EH (cell line): ENCODE data around the gene ENPP3.

Experiments used
- DNase-seq: peaks from one replicate; pipeline ENCODE4 v3.0.0-alpha.2; 2015; ENCODE audit warnings: low read depth

ENPP3 gene

DNA sequence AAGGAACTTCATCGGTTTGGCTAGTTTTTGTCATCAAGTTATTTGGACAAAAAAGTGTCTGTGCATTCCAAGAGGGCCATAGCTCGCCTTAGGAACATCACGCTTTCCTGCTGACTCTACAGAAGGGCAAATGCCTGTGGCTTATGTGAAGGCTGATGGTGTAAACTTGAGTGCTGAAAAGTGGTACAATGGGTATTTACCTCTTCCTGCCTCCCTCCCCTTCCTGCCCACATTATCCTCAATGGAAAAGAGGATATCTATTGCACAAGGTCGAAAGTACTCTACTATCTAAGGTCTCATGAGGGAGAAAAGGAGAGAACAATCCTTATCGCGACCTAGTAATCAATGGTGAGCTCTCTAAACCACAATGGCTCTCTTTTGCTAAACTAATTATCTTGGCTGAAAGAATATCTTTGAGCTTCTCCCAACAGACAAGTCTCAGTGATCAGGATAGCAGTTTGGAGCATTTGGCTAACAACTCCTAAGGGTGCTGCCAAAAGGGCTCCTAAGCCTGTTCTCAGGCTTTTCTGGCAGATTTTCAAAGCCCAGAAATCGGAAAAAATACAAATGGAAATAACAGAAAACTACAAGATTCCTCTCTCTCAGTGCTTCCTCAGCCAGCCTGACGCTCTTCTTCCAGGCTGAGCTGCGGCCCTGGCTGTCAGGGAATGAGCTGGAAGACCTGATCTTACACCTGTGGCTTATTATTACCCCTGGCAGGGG is 128.1 kb downstream of the ENPP3 start:
- DNase-seq = peak; percentile 92

DNA sequence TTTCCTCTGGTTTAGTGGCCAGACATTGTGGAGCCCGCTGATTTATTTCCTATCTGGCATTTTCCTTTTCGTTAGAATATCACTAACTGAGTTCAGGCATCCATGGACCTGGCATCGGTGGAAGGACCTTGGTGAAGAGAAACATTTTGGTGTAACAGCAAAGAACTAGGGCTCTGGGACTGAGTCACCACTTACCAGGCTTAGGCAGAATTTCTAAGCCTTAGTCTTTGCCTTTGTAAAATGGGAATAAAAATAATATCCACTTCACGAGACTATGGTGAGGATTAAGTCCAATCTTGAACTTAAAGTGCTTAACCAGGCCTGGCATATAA is 128.7 kb downstream of the ENPP3 start:
- no peak for DNase-seq

DNA sequence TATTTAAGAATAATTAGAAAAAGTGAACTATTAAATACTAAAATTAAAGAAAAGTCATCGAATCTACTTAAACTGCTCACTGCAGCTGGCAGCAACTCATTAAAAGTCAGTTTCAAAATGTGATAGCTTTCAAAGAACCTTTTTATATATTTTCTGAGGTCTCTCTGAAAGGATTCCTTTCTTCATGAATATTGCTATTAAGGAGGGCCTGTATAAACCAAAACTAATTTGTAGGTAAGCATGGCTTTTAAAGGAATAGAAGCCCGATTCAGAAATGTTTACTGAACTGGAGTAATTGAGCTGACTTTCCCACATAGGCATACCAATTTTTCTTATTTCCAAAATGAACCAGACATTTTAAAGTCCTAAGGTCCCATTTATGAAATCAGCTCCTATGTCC is 129.5 kb downstream of the ENPP3 start:
- no peak for DNase-seq

DNA sequence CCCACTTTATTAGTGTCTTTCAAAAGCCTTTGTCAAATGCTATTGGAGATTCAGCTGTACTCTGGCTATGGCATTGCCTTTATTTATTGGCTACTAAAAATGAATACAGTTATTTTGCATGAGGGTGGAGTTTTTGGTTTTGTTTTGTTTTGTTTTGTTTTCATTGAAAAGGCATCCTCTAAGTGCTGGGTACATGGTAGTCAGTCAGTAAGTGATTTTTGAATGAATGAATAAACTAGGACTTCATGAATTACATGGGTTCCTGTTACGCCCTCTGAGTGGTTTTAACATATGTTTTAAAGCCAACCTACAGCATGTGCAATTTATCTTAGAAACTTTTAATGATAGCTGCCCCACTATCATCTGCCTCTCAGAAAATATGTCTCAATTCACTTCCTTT is 131.9 kb downstream of the ENPP3 start:
- DNase-seq = no peak

DNA sequence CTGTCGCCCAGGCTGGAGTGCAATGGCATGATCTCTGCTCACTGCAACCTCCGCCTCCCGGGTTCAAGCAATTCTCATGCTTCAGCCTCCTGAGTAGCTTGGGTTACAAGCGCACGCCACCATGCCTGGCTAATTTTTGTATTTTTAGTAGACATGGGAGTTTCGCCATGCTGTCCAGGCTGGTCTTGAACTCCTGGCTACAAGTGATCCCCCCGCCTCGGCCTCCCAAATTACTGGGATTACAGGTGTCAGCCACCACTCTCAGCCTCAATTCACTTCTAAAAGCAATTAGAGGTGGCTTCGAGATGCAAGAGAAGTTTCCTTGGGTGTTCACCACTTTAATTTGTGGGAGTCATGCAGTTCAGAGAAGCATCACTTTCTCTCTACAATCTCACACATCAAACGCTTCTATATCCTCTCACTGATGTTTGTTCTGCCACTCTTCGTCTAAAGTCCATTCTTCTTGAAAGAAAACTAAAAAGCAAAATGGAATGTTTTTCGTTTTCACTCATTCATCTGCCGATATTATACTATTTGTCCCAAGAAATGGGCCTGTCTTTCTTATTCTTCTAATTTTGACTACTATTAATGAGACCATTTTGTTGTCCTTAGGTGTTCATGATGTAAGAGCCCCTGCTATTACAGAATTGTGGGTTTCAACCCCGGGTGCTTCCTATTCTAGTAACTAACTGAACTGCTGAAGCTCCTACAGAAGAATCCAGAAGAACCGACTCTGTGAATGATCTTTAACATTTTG is 132.5 kb downstream of the ENPP3 start:
- no peak for DNase-seq

DNA sequence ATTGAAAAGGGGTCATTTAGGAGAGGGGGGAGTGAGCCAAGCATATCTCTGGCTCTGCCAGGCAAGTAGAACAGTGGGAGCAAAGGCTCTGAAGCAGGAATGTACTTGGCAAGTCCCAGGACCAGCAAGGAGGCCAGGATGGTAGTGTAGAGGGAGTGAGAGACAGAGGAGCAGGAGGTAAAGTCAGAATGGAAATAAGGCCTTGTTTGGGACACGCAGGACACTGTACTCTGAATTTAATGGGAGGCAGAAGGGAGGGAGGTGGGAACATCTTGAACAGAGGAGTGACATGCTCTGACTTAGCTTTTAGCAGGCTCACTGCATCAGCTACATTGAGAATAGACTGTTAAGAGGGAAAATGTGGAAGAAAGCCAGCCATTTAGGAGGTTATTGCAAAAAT is 133.7 kb downstream of the ENPP3 start:
- no peak for DNase-seq

DNA sequence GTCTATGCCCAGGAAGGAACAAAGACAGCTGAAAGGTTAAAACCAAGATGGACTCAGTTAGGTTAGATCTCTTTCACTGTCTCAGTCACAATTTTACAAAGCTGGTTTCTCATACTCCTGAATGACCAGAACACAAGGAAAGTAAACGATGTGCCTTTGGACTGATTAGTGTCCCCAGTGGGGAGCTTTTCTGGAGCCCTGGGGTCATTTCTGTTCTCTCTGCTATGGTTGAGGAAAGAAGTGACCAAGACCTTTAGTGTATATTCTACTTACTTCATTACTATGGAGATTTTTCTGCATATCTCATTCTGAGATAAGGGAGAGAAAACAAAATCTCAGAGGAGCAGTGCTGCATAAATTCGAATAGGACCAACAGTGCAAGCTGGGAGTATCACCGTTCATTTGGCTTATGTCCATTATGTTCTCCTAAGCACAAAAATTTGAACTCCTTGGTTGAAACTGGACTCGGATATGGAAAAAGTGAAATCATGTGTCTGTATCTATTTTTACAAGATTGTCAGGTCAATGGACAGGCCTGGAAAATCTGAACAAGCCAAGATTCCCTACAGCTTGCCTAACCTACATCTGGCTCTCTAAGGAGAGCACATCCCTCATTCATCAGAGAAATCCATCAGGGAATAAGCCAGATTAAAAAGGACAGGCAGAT is 136.3 kb downstream of the ENPP3 start:
- DNase-seq = no peak

DNA sequence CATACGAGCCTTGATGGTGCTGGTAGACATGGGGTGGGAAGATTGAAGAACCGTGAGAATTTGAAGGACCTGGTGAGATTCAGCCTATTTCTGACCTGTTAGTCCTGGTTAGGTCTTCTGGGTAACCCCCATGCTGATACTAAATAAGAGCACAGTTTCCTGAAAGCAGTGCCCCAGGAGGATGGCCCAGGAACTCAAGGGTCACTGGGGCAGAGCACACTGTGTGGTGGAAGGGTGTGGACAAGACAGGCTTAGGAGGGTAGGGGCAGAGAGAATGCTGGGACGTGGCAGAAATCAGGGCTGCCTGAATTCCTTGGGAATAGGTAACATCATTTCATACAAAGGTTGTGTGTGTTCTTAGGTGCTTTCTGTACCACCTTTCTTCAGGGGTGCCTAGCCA is 138.8 kb downstream of the ENPP3 start:
- DNase-seq = no peak

DNA sequence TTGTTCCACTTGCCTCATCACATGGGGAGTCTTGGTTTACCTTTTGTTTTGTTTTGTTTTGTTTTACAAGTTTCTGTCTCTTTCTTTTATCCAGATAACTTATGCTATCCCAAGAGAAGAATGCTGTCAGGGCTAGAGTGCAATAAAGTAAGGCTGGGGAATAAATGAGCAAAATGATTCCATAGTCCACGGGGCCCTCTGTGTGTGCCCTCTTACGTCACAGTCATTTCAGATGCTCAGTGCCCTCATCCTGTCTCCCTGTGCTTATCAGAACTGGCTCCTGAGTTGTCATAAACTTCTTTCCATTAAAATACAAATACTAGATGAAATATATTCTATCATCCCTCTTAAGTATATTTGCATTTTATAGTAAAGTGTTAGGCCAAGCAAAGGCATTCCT is 139.9 kb downstream of the ENPP3 start:
- DNase-seq = no peak

DNA sequence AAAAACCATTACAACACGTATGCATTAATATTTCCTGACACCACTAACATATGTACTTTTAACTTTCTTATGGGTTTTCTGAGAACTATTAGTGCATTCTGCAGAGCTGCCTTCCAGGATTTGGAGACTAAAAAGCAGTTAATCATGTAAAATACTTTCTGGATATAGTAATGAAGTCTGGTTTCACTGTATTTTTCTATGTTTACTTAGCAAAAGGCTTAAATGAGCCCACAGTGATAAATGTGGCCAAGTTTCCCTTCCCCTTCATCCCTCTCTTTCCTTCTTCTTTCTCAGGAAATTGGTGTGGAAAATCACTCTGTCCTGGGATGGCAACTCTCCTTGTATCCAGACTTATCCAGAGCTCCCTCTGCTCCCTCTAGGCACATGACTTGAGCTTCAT is 141.1 kb downstream of the ENPP3 start:
- peak; percentile 36 for DNase-seq

DNA sequence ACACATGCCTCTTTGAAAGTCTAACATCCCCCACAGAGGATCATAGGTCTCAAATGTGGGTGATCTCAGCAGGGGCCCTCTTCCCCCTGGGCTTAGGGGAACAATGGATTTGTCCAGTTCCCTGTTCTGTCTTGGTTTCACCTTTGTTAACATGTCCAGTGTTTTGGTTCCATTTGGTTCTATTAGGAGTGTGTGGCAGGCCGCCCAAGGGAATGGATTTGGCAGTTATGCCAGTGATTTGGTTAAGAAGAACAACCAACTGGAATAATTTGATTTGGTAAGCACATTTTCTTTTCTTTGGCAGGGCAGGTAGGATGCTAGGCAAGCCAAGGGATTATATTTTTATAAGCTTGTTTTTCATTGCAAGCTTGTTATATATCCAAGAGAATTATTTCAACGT is 142.2 kb downstream of the ENPP3 start:
- no peak for DNase-seq

DNA sequence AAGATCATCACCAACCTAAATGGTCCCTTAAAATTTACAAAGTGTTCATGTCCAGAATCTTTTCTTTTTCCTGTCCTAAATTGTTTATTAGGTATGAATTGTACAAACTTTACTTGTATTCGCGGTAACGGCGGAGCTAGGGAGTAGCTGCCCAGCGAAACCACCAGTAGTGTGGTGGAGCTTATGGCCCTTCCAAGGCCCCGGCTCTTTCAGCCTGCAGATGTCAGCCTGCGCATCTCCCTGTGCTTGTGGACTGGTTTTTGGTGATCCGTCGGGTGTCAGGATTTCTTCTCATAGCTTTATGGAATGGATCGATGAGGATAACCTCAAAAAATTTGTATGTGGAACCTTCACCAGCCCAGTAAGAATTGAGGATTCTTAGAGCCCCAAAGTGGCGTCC is 143.5 kb downstream of the ENPP3 start:
- no peak for DNase-seq

DNA sequence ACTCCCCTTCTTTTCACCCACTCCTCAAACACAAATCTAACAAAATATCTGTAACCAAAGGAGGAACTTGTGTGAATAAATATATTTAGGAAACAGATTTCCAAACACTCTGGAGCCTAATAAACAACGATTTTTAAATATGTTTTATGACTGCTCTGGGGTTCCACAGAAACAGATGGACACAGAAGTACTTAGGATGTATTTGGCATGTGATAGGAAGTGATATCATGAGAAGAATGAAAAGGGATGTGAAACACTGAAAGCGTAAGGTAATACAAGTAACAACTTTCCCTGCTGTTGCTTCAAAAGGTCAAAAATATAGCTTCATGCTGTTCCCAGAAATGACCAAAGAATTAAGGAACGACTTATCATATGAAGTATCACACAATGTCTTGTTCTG is 144.6 kb downstream of the ENPP3 start:
- no peak for DNase-seq

DNA sequence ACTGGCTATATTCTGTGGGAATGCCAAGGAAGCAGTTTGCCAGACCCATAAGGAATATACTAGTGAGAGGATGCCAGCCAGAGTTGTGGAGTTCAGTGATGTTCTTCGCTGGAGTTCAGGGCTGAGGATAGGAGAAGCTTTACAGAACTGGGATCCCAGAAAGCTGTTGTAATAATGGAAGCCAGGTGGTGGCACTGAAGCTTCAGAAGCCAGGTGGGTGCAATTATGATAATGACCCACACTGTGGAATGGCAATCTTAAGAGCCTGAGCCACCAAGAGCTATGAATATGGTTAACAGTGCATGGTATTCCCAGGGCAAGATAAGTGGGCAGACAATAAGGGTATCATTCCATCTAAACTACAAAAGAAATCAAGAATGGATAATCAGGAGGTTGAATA is 145.7 kb downstream of the ENPP3 start:
- no peak for DNase-seq

DNA sequence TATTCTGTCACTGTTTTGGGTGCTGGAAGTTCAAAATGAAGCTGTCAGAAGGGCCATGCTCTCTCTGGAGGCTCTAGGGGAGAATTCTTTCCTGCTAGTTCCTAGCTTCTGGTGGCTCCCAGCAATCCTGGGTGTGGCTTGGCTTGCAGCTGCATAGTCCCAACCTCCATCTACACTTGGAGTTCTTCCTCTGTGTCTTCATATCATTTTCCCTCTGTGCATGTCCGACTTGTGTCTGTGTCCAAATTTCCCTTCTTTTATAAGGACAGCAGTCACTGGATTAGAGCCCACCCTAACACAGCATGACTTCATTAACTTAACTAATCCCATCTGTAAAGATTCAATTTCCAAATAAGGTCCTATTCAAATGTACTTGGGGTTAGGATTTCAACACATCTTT is 147.5 kb downstream of the ENPP3 start:
- DNase-seq = peak; percentile 40

DNA sequence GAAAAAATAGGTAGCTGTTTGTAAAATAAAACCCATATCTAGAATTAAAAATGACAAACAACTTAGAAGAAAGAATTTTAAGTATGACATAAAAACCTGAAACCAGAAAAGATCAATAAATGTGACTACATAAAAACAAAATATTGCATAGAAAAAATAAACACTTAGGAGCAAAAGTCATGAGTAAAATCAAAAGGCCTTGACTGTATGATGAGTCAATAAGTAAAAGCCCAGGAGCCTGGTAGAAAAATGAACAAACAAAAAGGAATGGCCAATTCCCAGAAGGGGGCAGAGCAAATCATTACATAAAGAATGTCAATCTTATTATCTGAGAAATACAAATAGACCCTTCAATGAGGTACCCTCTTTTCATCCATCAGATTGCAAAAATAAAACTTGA is 150.0 kb downstream of the ENPP3 start:
- peak; percentile 35 for DNase-seq

DNA sequence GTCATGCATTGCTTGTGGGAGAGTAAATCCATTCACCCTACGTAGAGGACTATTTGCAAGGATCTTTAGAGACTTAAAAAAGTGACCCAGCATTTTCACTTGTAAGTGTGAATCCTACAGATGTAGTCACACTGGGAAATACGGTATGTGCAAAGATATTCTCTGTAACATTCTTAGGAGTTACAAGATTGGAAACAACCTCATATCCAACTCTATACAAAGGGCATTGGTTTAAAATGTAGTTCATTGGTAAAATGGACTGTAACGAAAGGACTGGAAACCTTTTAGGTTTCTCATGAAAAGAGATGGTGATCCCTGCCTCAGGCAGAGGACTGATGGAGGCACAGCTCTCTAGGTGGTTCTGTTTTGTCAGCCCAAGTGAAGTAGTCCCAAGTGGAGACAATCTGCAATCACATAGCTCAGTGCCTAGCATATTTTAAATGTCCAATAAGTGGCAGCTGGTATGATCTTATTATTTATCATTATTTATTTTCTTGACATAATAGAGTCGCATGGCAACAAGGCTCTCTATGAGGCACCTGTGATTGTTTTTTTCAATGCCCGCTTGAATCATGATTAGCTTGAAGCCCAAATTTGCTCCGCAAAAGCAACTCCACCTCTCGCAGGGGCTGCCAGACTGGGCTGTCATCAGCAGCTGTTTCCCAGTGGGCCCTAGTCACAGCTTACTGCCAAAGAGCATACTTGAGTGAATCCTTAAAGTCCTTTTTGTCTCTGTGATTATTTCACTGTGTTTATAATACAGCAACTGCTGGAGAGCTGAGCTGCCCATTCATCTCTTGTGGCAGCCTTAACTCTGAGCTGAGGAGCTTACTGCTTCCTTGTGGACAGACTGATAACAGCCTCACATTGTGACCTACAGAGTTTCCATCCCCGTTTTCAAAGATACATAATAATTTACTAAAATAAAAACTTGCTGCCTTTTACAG is 150.9 kb downstream of the ENPP3 start:
- DNase-seq = peak; percentile 62

DNA sequence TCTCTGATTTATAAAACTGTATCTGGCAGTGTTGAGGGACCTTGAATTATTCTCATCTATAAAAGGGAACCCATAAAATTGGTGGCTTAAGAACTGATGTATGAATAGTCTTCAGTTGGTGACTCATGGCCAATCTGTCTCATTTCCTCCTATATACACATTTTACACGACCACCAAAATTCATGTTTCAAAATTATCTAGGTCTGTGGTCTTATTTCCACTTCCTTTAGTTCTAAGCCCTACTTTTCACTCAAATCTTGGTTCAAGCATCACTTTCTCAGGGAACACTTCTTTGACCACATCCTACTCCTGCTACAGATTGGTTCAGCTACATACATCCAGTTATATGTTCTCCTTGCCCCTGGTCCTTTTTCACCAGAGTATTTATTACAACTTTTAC is 152.1 kb downstream of the ENPP3 start:
- peak; percentile 36 for DNase-seq

DNA sequence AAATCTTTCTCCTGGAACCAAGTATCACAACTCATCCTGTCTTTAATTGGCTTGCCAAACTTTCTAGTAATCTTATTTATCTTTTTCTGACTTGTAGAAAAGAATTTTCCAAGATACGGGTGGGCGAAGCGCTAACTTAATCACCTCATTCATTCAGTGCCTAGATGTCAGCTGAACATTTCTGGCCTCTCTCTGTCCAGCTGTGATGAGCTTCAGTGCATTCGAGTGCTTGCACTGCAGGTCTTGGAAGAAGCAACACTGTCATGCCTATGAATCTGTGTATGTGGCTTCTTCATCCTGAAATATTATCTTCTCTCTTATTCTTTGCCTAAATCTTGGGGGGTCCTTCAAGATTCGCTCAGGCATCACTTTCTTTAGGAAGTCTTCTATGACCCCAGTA is 154.4 kb downstream of the ENPP3 start:
- no peak for DNase-seq

DNA sequence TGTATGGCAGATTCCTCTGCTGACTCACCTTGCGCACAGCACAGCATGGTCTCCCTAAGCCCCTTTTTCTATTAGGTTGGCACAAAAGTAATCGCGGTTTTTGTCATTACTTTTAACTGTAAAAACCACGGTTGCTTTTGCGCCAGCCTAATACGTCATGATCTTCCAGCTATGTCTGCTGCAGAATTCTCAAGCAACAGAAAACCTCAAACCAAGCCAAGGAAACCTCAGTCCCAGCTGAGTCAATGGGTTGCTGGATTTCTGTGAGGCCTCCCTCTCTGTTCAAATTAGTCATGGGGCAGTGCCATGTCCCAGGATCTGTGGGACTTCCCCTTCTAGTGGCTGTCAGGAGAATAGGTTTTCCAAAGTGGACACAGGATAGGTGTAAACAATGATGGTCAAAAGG is 155.0 kb downstream of the ENPP3 start:
- DNase-seq = peak; percentile 42

DNA sequence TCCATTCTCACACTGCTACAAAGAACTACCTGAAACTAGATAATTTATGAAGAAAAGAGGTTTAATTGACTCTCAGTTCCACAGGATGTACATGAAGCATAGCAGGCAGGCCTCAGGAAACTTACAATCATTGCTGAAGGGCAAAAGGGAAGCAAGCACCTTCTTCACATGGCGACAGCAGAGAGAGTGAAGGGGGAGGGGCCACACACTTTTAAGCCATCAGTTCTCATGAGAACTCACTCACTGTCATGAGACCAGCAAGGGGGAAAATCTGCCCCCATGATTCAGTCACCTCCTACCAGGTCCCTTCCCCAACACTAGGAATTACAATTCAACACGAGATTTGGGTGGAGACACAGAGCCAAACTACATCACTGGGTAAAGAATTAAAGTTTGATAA is 158.3 kb downstream of the ENPP3 start:
- no peak for DNase-seq
